Uterus (tissue), 4 donors: Measurements from ENCODE around the gene MTMR12. TPM values are rescaled to one million over a fixed set of nuclear protein-coding genes. Genes with fewer than 3 reads are reported as not detected.

Experiments used
- DNase-seq, 2 donors: peaks; one replicate each; pipeline ENCODE4 v3.0.0-alpha.2; 2019 to 2020
- H3K27ac ChIP-seq, 2 donors: fragments of 200-600 bp; sonication (generic); 1 replicate in 1 of 2; 2 replicates in 1 of 2; pipeline ENCODE4 v1.5.1; 2016 to 2018
- H3K27me3 ChIP-seq, 2 donors: fragments of 200-600 bp; sonication (generic); one replicate each; pipeline ENCODE4 v1.5.1; 2018 to 2019; ENCODE audit warnings: control low read depth in 1 of 2
- H3K36me3 ChIP-seq, 2 donors: fragments of 200-600 bp; sonication (generic); one replicate each; pipeline ENCODE4 v1.5.1; 2019; ENCODE audit warnings: control low read depth in 1 of 2
- H3K4me1 ChIP-seq, 2 donors: fragments of 200-600 bp; sonication (generic); one replicate each; pipeline ENCODE4 v1.5.1; 2018 to 2019; ENCODE audit warnings: control low read depth in 1 of 2
- H3K4me3 ChIP-seq, 2 donors: fragments of 200-600 bp; sonication (generic); 1 replicate in 1 of 2; 2 replicates in 1 of 2; pipeline ENCODE4 v1.5.1; 2018 to 2019; ENCODE audit warnings: mild to moderate bottlenecking in 1 of 2
- H3K9me3 ChIP-seq, 2 donors: fragments of 200-600 bp; sonication (generic); one replicate each; pipeline ENCODE4 v1.5.1; 2019; ENCODE audit warnings: control low read depth in 1 of 2
- CTCF ChIP-seq, 4 experiments: fragments of 200-600 bp in 2 of 4; fragments of 450-650 bp in 2 of 4; sonication (generic) in 2 of 4; IDR thresholded peaks; one replicate each; pipeline ENCODE4 v1.5.1; 2016 to 2019; ENCODE audit warnings: antibody characterized with exemption in 4 of 4, mild to moderate bottlenecking in 2 of 4, moderate library complexity in 1 of 4
- POLR2A ChIP-seq, 2 donors: fragments of 450-650 bp; IDR thresholded peaks; one replicate each; pipeline ENCODE4 v1.6.1; 2016; ENCODE audit warnings: antibody characterized with exemption in 2 of 2, mild to moderate bottlenecking in 1 of 2, moderate library complexity in 1 of 2
- intact Hi-C: fragments of 100-400 bp; cut with DNase I; formaldehyde crosslinking; loops from one replicate; pipeline ENCODE4 v1.15.1; 2023; ENCODE audit warnings: low total_unique reads
- total RNA-seq, 4 donors: library from RNA; depleted of rRNA in 3 of 4; stranded (reverse); fragments of >200 nt in 3 of 4; gene quantifications; one replicate each; pipeline versions ENCODE4 v1.1.0 to v1.2.4, GENCODE V29; 2014 to 2023
- donor health status: DM: yes; HTN: yes; CAD: no.

MTMR12 gene
- total RNA-seq, 4 donors from 2014 or later, result 37.6 to 96.6 (median 54.6) TPM

- Histone ChIP-seq H3K9me3 (no peaks in the 10 kb centered on the region), H3K36me3 (no peaks in the 10 kb centered on the region), H3K4me3 (no peak overlapping the region), H3K27ac (peak overlapping the region in 1 of 2 donors; percentile 44), H3K27me3 (no peaks in the 10 kb centered on the region), H3K4me1 (peaks cover 0 to 3% of the 10 kb centered on the region in 2 donors)
- intact Hi-C loops, result no loop called here
- no peak for DNase-seq
- TF ChIP-seq CTCF (IDR thresholded peaks at IDR 0.05) (no peak), POLR2A (IDR thresholded peaks at IDR 0.05) (no peak)
Measured at GRCh38 chr5:32280656-32281081, 32.1 kb downstream of the MTMR12 start.

DNA sequence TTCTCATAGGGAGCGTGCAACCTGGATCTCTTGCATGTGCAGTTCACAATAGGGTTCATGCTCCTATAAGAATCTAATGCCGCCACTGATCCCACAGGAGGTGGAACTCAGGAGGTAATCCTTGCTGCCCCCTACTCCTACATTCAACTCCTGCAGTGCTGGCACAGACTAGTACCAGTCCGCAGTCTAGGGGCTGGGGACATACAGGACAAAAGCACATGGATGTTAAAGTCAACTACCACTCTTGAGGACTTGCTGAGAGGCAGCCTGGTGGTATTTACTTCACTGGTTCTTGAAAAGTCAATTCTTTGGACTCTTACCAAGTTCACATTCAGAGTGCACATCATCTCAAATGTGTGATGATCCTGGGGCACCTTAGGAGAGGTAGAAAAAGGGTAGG is 33.0 kb downstream of the MTMR12 start:
- peaks cover 1 to 10% of the 10 kb centered on the region in 2 donors for H3K4me1 ChIP-seq
- no peaks in the 10 kb centered on the region for H3K9me3 ChIP-seq
- intact Hi-C loops, result no loop called here
- no peaks in the 10 kb centered on the region for H3K27me3 ChIP-seq
- no peak overlapping the region for H3K27ac ChIP-seq
- no peak for DNase-seq
- no peak overlapping the region for H3K4me3 ChIP-seq
- TF ChIP-seq CTCF (IDR thresholded peaks at IDR 0.05), result no peak
- no peak for TF ChIP-seq POLR2A (IDR thresholded peaks at IDR 0.05)
- H3K36me3 ChIP-seq, result no peaks in the 10 kb centered on the region

- no peak overlapping the region for H3K27ac ChIP-seq
- DNase-seq, result no peak
- no peaks in the 10 kb centered on the region for H3K27me3 ChIP-seq
- H3K4me1 ChIP-seq, result peaks cover 4 to 10% of the 10 kb centered on the region in 2 donors
- H3K36me3 ChIP-seq, result no peaks in the 10 kb centered on the region
- intact Hi-C loops, result no loop called here
- no peaks in the 10 kb centered on the region for H3K9me3 ChIP-seq
- no peak overlapping the region for H3K4me3 ChIP-seq
- TF ChIP-seq POLR2A (IDR thresholded peaks at IDR 0.05) (no peak), CTCF (IDR thresholded peaks at IDR 0.05) (no peak)
Measured at GRCh38 chr5:32279223-32279622, 33.5 kb downstream of the MTMR12 start.

DNA sequence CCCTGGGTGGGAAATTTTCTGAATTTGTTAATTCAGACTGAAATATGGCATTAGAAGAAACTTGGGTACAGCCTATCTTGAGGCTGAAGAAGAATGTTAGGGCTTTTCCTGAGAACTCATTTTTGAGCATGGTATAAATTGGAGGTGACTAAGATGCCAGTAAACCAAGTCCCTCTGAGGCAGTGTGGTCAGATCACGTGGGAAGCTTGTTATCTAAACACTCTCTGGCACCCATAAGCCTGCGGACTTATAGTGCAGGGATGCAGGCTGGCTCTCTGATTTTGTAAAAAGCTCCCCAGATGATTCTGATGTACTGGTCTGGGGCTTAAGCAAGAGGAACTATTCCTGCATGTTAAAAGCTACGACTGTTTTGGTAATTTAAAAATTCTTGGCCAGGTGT is 34.3 kb downstream of the MTMR12 start:
- no peaks in the 10 kb centered on the region for H3K9me3 ChIP-seq
- TF ChIP-seq POLR2A (IDR thresholded peaks at IDR 0.05) (no peak), CTCF (IDR thresholded peaks at IDR 0.05) (no peak)
- no peaks in the 10 kb centered on the region for H3K36me3 ChIP-seq
- intact Hi-C loops, result no loop called here
- no peak for DNase-seq
- no peak overlapping the region for H3K27ac ChIP-seq
- no peaks in the 10 kb centered on the region for H3K27me3 ChIP-seq
- peaks cover 4 to 10% of the 10 kb centered on the region in 2 donors for H3K4me1 ChIP-seq
- H3K4me3 ChIP-seq, result no peak overlapping the region

GRCh38 chr5:32277798-32278197 is 34.9 kb downstream of the MTMR12 start:
- H3K4me1 ChIP-seq, result peaks cover 4 to 10% of the 10 kb centered on the region in 2 donors
- no peak overlapping the region for H3K27ac ChIP-seq
- H3K27me3 ChIP-seq, result no peaks in the 10 kb centered on the region
- intact Hi-C loops, result no loop called here
- H3K4me3 ChIP-seq, result no peak overlapping the region
- H3K9me3 ChIP-seq, result no peaks in the 10 kb centered on the region
- no peaks in the 10 kb centered on the region for H3K36me3 ChIP-seq
- no peak for DNase-seq
- TF ChIP-seq POLR2A (IDR thresholded peaks at IDR 0.05) (no peak), CTCF (IDR thresholded peaks at IDR 0.05) (no peak)
